Measurements from ENCODE around the gene GULP1. TPM values are rescaled to one million over a fixed set of nuclear protein-coding genes. Genes with fewer than 3 reads are reported as not detected.

The GULP1 gene
- total RNA-seq, 1 experiment from 2014 or later = 76.0 TPM

DNA sequence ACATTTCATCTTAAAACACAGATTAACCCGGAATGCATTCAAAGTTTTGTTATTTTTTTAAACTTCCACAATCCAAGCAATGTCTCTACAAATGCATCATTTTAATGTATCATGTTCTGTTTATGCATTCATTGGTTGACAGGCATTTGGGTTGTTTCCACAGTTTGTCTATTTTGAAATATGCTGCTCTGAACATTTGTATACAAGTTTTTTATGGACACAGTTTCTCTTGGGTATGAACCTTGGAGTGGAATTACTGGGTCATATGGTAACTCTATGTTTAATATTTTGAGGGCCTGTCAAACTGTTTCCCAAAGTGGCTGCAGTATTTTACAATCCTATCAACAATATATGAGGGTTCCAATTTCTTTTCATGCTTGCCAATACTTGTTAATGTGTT is 57.3 kb downstream of the GULP1 start:
- CTCF ChIA-PET = no interaction called here
- Histone ChIP-seq H3K27me3 (ENCODE audit: insufficient read depth, low read length) (no peaks in the 10 kb centered on the region), H4K20me1 (ENCODE audit: insufficient read depth) (no peaks in the 10 kb centered on the region), H3K4me3 (replicated peaks in 1 of 2; ENCODE audit: low read depth in 1 of 2, low read length in 2 of 2) (no peak overlapping the region), H3K9me2 (ENCODE audit: insufficient read depth) (no peaks in the 10 kb centered on the region), H3K79me2 (ENCODE audit: insufficient read depth, low read length) (peaks cover 84% of the 10 kb centered on the region), H3K4me1 (ENCODE audit: control insufficient read depth in 1 of 2, insufficient read depth in 2 of 2, low read length in 2 of 2) (peaks cover 8 to 10% of the 10 kb centered on the region in 2 experiments; a peak in 2 of 4 replicates), H3K9me3 (ENCODE audit: control insufficient read depth in 1 of 2, insufficient read depth in 1 of 2, low read depth in 1 of 2, low read length in 2 of 2) (no peaks in the 10 kb centered on the region), H3K9ac (ENCODE audit: low read length) (no peak overlapping the region), H3K36me3 (ENCODE audit: control insufficient read depth in 1 of 2, insufficient read depth in 2 of 2, low read length in 2 of 2) (no peaks in the 10 kb centered on the region), H3K27ac (ENCODE audit: low read depth, low read length) (no peak overlapping the region), H2AFZ (ENCODE audit: low read depth, low read length, poor library complexity, severe bottlenecking) (no peak overlapping the region), H3K4me2 (ENCODE audit: low read length) (no peak overlapping the region)
- no peak for DNase-seq (ENCODE audit: low read depth, low spot score)
- TF ChIP-seq, protein P1, sequence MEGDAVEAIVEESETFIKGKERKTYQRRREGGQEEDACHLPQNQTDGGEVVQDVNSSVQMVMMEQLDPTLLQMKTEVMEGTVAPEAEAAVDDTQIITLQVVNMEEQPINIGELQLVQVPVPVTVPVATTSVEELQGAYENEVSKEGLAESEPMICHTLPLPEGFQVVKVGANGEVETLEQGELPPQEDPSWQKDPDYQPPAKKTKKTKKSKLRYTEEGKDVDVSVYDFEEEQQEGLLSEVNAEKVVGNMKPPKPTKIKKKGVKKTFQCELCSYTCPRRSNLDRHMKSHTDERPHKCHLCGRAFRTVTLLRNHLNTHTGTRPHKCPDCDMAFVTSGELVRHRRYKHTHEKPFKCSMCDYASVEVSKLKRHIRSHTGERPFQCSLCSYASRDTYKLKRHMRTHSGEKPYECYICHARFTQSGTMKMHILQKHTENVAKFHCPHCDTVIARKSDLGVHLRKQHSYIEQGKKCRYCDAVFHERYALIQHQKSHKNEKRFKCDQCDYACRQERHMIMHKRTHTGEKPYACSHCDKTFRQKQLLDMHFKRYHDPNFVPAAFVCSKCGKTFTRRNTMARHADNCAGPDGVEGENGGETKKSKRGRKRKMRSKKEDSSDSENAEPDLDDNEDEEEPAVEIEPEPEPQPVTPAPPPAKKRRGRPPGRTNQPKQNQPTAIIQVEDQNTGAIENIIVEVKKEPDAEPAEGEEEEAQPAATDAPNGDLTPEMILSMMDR (IDR thresholded peaks at IDR 0.05 in 2 of 3, conservative IDR thresholded peaks at IDR 0.05 in 1 of 3; ENCODE audit: borderline replicate concordance in 1 of 3, insufficient read depth in 1 of 3, low read depth in 2 of 3, low read length in 2 of 3) = no peak
- no peak for TF ChIP-seq EZH2 (IDR thresholded peaks at IDR 0.05)
- no peak for TF ChIP-seq JUND (IDR thresholded peaks at IDR 0.05)
- TF ChIP-seq POLR2AphosphoS5 (IDR thresholded peaks at IDR 0.05; ENCODE audit: low read depth, low read length) = no peak
- TF ChIP-seq SRF (IDR thresholded peaks at IDR 0.05; ENCODE audit: low read depth) = no peak
- TF ChIP-seq, protein P2, sequence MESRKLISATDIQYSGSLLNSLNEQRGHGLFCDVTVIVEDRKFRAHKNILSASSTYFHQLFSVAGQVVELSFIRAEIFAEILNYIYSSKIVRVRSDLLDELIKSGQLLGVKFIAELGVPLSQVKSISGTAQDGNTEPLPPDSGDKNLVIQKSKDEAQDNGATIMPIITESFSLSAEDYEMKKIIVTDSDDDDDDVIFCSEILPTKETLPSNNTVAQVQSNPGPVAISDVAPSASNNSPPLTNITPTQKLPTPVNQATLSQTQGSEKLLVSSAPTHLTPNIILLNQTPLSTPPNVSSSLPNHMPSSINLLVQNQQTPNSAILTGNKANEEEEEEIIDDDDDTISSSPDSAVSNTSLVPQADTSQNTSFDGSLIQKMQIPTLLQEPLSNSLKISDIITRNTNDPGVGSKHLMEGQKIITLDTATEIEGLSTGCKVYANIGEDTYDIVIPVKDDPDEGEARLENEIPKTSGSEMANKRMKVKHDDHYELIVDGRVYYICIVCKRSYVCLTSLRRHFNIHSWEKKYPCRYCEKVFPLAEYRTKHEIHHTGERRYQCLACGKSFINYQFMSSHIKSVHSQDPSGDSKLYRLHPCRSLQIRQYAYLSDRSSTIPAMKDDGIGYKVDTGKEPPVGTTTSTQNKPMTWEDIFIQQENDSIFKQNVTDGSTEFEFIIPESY (IDR thresholded peaks at IDR 0.05; ENCODE audit: extremely low read depth, insufficient replicate concordance, low read length) = no peak
- no peak for TF ChIP-seq YY1 (IDR thresholded peaks at IDR 0.05; ENCODE audit: extremely low read depth, insufficient replicate concordance, low read depth, low read length)
- TF ChIP-seq EGR1 (IDR thresholded peaks at IDR 0.05; ENCODE audit: low read depth) = no peak
- TF ChIP-seq FOSL1 (IDR thresholded peaks at IDR 0.05; ENCODE audit: low read depth) = no peak
- no peak for TF ChIP-seq TCF7L2 (IDR thresholded peaks at IDR 0.05; ENCODE audit: borderline replicate concordance, extremely low read depth, insufficient read depth, insufficient read length)
- no peak for TF ChIP-seq CBX3 (IDR thresholded peaks at IDR 0.05; ENCODE audit: low read depth)
- TF ChIP-seq ZNF274 (IDR thresholded peaks at IDR 0.05; ENCODE audit: low read depth, low read length) = no peak
- TF ChIP-seq RAD21 (IDR thresholded peaks at IDR 0.05; ENCODE audit: low read depth) = no peak
- TF ChIP-seq POLR2A (IDR thresholded peaks at IDR 0.05; ENCODE audit: borderline replicate concordance, extremely low read depth, insufficient read depth, insufficient read length) = no peak
- TF ChIP-seq ELF1 (IDR thresholded peaks at IDR 0.05; ENCODE audit: borderline replicate concordance, low read depth) = no peak
- TF ChIP-seq, protein P3, sequence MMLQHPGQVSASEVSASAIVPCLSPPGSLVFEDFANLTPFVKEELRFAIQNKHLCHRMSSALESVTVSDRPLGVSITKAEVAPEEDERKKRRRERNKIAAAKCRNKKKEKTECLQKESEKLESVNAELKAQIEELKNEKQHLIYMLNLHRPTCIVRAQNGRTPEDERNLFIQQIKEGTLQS (IDR thresholded peaks at IDR 0.05) = no peak
- no peak for TF ChIP-seq ZFX (IDR thresholded peaks at IDR 0.05)
- TF ChIP-seq, protein P4, sequence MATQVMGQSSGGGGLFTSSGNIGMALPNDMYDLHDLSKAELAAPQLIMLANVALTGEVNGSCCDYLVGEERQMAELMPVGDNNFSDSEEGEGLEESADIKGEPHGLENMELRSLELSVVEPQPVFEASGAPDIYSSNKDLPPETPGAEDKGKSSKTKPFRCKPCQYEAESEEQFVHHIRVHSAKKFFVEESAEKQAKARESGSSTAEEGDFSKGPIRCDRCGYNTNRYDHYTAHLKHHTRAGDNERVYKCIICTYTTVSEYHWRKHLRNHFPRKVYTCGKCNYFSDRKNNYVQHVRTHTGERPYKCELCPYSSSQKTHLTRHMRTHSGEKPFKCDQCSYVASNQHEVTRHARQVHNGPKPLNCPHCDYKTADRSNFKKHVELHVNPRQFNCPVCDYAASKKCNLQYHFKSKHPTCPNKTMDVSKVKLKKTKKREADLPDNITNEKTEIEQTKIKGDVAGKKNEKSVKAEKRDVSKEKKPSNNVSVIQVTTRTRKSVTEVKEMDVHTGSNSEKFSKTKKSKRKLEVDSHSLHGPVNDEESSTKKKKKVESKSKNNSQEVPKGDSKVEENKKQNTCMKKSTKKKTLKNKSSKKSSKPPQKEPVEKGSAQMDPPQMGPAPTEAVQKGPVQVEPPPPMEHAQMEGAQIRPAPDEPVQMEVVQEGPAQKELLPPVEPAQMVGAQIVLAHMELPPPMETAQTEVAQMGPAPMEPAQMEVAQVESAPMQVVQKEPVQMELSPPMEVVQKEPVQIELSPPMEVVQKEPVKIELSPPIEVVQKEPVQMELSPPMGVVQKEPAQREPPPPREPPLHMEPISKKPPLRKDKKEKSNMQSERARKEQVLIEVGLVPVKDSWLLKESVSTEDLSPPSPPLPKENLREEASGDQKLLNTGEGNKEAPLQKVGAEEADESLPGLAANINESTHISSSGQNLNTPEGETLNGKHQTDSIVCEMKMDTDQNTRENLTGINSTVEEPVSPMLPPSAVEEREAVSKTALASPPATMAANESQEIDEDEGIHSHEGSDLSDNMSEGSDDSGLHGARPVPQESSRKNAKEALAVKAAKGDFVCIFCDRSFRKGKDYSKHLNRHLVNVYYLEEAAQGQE (IDR thresholded peaks at IDR 0.05; ENCODE audit: low read depth) = no peak
- TF ChIP-seq CEBPB (IDR thresholded peaks at IDR 0.05; ENCODE audit: low read depth) = no peak
- TF ChIP-seq, protein P5, sequence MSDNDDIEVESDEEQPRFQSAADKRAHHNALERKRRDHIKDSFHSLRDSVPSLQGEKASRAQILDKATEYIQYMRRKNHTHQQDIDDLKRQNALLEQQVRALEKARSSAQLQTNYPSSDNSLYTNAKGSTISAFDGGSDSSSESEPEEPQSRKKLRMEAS (IDR thresholded peaks at IDR 0.05) = no peak
- POLR2A ChIA-PET = no interaction called here
- no TSS peak for BruUV-seq (replicated peaks)
- ATAC-seq = no peak
- RAD21 ChIA-PET (ENCODE audit: low non-redundant PET in 1 of 2, low total read pairs in 2 of 2, uncharacterized antibody in 2 of 2, unreplicated experiment in 2 of 2) = no interaction called here
- intact Hi-C loops (cut with micrococcal nuclease) = no loop called here
